HG03280 (cell line): Measurements from ENCODE around the gene TEX52.

Experiments
- ATAC-seq: cut with Tn5 transposase; IDR thresholded peaks from one replicate; pipeline ENCODE4 v1.9.1; 2021; ENCODE audit warnings: mild to moderate bottlenecking, moderate library complexity; ENCODE audit not compliant: unreplicated experiment

Gene TEX52

DNA sequence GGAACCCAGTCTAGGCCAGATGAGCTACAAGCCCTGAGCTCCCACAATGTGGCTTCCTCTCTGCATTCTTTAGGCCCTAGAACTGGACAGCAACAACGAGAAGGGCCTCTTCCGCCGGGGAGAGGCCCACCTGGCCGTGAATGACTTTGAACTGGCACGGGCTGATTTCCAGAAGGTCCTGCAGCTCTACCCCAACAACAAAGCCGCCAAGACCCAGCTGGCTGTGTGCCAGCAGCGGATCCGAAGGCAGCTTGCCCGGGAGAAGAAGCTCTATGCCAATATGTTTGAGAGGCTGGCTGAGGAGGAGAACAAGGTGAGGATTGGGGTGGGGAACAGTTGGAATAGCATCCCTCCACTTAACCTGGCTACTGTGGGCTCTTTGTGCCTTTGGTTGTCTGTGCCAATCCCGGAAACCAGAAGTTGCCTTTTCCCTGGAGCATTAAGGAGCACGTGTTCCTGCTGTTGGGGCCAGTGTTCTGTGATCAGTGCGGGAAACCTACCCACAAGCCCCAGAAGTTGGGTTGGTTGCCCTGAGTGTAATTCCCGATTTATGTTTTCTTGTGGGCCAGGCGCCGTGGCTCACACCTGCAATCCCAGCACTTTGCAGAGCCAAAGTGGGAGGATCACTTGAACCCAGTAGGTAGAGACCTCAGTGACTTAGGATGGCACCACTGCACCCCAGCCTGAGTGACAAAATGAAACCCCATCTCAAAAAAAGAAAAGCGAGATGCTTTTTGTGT, 55.6 kb downstream of the TEX52 start:
- no peak for ATAC-seq

DNA sequence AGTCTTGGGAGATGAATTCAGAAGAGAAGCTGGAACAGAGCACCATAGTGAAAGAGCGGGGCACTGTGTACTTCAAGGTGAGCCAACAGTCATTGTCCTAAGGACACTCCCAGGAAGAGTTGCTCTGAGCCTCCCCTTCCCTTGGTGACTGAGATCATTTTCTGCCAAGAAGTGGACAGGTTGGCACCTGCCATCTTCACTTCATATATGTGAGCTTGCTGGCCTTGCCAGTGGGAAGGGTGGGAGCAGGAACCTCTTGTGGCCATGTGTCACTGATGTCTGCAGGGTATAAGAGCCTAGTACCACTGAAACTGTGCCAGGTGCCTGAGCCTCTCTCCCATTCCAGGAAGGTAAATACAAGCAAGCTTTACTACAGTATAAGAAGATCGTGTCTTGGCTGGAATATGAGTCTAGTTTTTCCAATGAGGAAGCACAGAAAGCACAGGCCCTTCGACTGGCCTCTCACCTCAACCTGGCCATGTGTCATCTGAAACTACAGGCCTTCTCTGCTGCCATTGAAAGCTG, 56.7 kb downstream of the TEX52 start:
- ATAC-seq = no peak
